H9 (cell line): Measurements from ENCODE around the gene CARMIL3. TPM values are rescaled to one million over a fixed set of nuclear protein-coding genes. Genes with fewer than 3 reads are reported as not detected.

ENCODE experiments used
- DNase-seq: peaks from one replicate; pipeline ENCODE4 v3.0.0-alpha.2; 2017
- H2AFZ ChIP-seq: one replicate; pipeline ENCODE4 v1.6.1; 2013; ENCODE audit warnings: mild to moderate bottlenecking, low read length, control low read depth, moderate library complexity
- H2AK5ac ChIP-seq: 2 replicates; pipeline ENCODE4 v1.6.1; 2013; ENCODE audit warnings: low read length, control low read depth, mixed read lengths; ENCODE audit not compliant: insufficient read length
- H2BK120ac ChIP-seq: one replicate; pipeline ENCODE4 v1.6.1; 2013; ENCODE audit warnings: low read depth, mild to moderate bottlenecking, low read length, control low read depth, inconsistent platforms; ENCODE audit not compliant: poor library complexity, severe bottlenecking
- H2BK12ac ChIP-seq: 2 replicates; pipeline ENCODE4 v1.6.1; 2013; ENCODE audit warnings: low read length, control low read depth, mixed read lengths, low read depth; ENCODE audit not compliant: insufficient read length
- H2BK15ac ChIP-seq: 2 replicates; pipeline ENCODE4 v1.6.1; 2013; ENCODE audit warnings: low read depth, low read length, control low read depth
- H2BK20ac ChIP-seq: one replicate; pipeline ENCODE4 v1.6.1; 2013; ENCODE audit warnings: low read depth, mild to moderate bottlenecking, low read length, control low read depth, inconsistent platforms; ENCODE audit not compliant: poor library complexity, severe bottlenecking
- H2BK5ac ChIP-seq: 2 replicates; pipeline ENCODE4 v1.6.1; 2013; ENCODE audit warnings: low read length, control low read depth, mixed read lengths; ENCODE audit not compliant: insufficient read length
- H3K14ac ChIP-seq: 2 replicates; pipeline ENCODE4 v1.6.1; 2013; ENCODE audit warnings: low read length, control low read depth; ENCODE audit not compliant: insufficient read depth
- H3K18ac ChIP-seq: 2 replicates; pipeline ENCODE4 v1.6.1; 2013; ENCODE audit warnings: low read depth, mild to moderate bottlenecking, mixed read lengths, low read length, control low read depth; ENCODE audit not compliant: insufficient read length
- H3K23ac ChIP-seq: 2 replicates; pipeline ENCODE4 v1.6.1; 2013; ENCODE audit warnings: low read length, control low read depth, mixed read lengths, low read depth; ENCODE audit not compliant: insufficient read length
- H3K23me2 ChIP-seq: 2 replicates; pipeline ENCODE4 v1.6.1; 2013; ENCODE audit warnings: low read depth, mild to moderate bottlenecking, mixed read lengths, low read length, control low read depth; ENCODE audit not compliant: insufficient read length, poor library complexity, severe bottlenecking
- H3K27ac ChIP-seq: 2 replicates; pipeline ENCODE4 v1.5.1; 2013; ENCODE audit warnings: low read length, control low read depth, mixed read lengths, low read depth; ENCODE audit not compliant: insufficient read length
- H3K27me3 ChIP-seq: 2 replicates; pipeline ENCODE4 v1.6.1; 2013; ENCODE audit warnings: low read length, control low read depth, inconsistent platforms; ENCODE audit not compliant: insufficient read depth
- H3K4ac ChIP-seq: 2 replicates; pipeline ENCODE4 v1.6.1; 2013; ENCODE audit warnings: low read depth, mild to moderate bottlenecking, control low read depth, inconsistent platforms, low read length, moderate library complexity
- H3K4me1 ChIP-seq: 2 replicates; pipeline ENCODE4 v1.6.1; 2013; ENCODE audit warnings: low read length, control low read depth, inconsistent platforms; ENCODE audit not compliant: insufficient read depth
- H3K4me2 ChIP-seq: 2 replicates; pipeline ENCODE4 v1.6.1; 2013; ENCODE audit warnings: low read length, control low read depth, mixed read lengths; ENCODE audit not compliant: insufficient read length, insufficient read depth
- H3K56ac ChIP-seq: 2 replicates; pipeline ENCODE4 v1.6.1; 2013; ENCODE audit warnings: low read depth, mild to moderate bottlenecking, mixed read lengths, low read length, control low read depth; ENCODE audit not compliant: insufficient read length
- H3K79me1 ChIP-seq: 2 replicates; pipeline ENCODE4 v1.6.1; 2013; ENCODE audit warnings: low read depth, mild to moderate bottlenecking, moderate library complexity, low read length, control low read depth, inconsistent platforms; ENCODE audit not compliant: insufficient read depth, poor library complexity, severe bottlenecking
- H3K79me2 ChIP-seq: 2 replicates; pipeline ENCODE4 v1.6.1; 2013; ENCODE audit warnings: low read length, control low read depth, inconsistent platforms; ENCODE audit not compliant: insufficient read depth
- H3K9ac ChIP-seq: 2 replicates; pipeline ENCODE4 v1.6.1; 2013; ENCODE audit warnings: low read length, control low read depth, mixed read lengths; ENCODE audit not compliant: insufficient read length; ENCODE audit errors: extremely low read depth
- H3K9me3 ChIP-seq: one replicate; pipeline ENCODE4 v1.6.1; 2013; ENCODE audit warnings: low read depth, low read length, inconsistent platforms; ENCODE audit not compliant: control insufficient read depth
- H3T11ph ChIP-seq: one replicate; pipeline ENCODE4 v1.6.1; 2013; ENCODE audit warnings: mild to moderate bottlenecking, low read length, control low read depth, inconsistent platforms
- H4K20me1 ChIP-seq: one replicate; pipeline ENCODE4 v1.6.1; 2013; ENCODE audit not compliant: control insufficient read depth, insufficient read length, insufficient read depth
- H4K5ac ChIP-seq: 2 replicates; pipeline ENCODE4 v1.6.1; 2013; ENCODE audit warnings: low read depth, mild to moderate bottlenecking, mixed read lengths, low read length, control low read depth; ENCODE audit not compliant: insufficient read length
- H4K8ac ChIP-seq: replicated peaks from 2 replicates; pipeline ENCODE4 v1.6.1; 2013; ENCODE audit warnings: low read length, control low read depth, mixed read lengths, low read depth; ENCODE audit not compliant: insufficient read length
- H4K91ac ChIP-seq: 2 replicates; pipeline ENCODE4 v1.6.1; 2013; ENCODE audit warnings: low read depth, mild to moderate bottlenecking, moderate library complexity, mixed read lengths, low read length, control low read depth; ENCODE audit not compliant: insufficient read length
- H3K27ac Mint-ChIP-seq, 3 experiments: 2 replicates in 2 of 3; 3 replicates in 1 of 3; pipeline ENCODE4 v1.8.0; 2020 to 2021; ENCODE audit warnings: mixed read lengths in 3 of 3, mild to moderate bottlenecking in 1 of 3, moderate library complexity in 1 of 3
- H3K27me3 Mint-ChIP-seq: 2 replicates; pipeline ENCODE4 v1.8.0; 2021; ENCODE audit warnings: low read depth, mild to moderate bottlenecking, moderate library complexity, mixed read lengths
- H3K36me3 Mint-ChIP-seq, 3 experiments: 2 replicates in 2 of 3; 3 replicates in 1 of 3; pipeline ENCODE4 v1.8.0; 2020 to 2021; ENCODE audit warnings: low read depth in 3 of 3, mixed read lengths in 3 of 3; ENCODE audit not compliant: insufficient read depth in 1 of 3
- H3K4me1 Mint-ChIP-seq, 2 experiments: 2 replicates each; pipeline ENCODE4 v1.8.0; 2020; ENCODE audit warnings: mixed read lengths in 2 of 2
- H3K4me3 Mint-ChIP-seq, 2 experiments: 2 replicates in 1 of 2; 3 replicates in 1 of 2; pipeline ENCODE4 v1.8.0; 2020 to 2021; ENCODE audit warnings: mild to moderate bottlenecking in 2 of 2, mixed read lengths in 2 of 2, moderate library complexity in 1 of 2
- H3K9me3 Mint-ChIP-seq, 2 experiments: 2 replicates in 1 of 2; 3 replicates in 1 of 2; pipeline ENCODE4 v1.8.0; 2020; ENCODE audit warnings: mild to moderate bottlenecking in 2 of 2, mixed read lengths in 2 of 2, moderate library complexity in 1 of 2
- CTCF ChIP-seq: fragments of 200-600 bp; sonication (generic); conservative IDR thresholded peaks from 3 replicates; pipeline ENCODE4 v1.8.0; 2021; ENCODE audit warnings: antibody characterized with exemption, mild to moderate bottlenecking
- WGBS: extraction: QIAGEN DNeasy Blood & Tissue Kit; methylation state at CpG from one replicate; pipeline ENCODE4 v1.1.7; 2013; ENCODE audit warnings: missing lambda C conversion rate, low lambda C conversion rate, mixed read lengths; ENCODE audit not compliant: insufficient read length; ENCODE audit errors: extremely low coverage; 5-methylcytosine and 5-hydroxymethylcytosine counted together
- total RNA-seq: library from RNA; stranded (reverse); gene quantifications from 2 replicates; pipeline ENCODE4 v1.2.1, GENCODE V29; 2021

CARMIL3 gene
- total RNA-seq, 1 experiment from 2014 or later: 5.8 TPM

GRCh38 chr14:24116128-24116814, 64.5 kb downstream of the CARMIL3 start:
- Histone ChIP-seq H4K20me1 (no peaks in the 10 kb centered on the region), H3K4ac (no peak overlapping the region), H3K27me3 (no peaks in the 10 kb centered on the region), H3K9me3 (no peaks in the 10 kb centered on the region), H2BK5ac (no peak overlapping the region), H2AK5ac (no peak overlapping the region), H4K8ac (no peak overlapping the region), H3K79me1 (no peaks in the 10 kb centered on the region), H3K4me2 (peak overlapping the region; percentile 79), H2AFZ (no peak overlapping the region), H2BK12ac (no peak overlapping the region), H3K14ac (no peak overlapping the region), H3K56ac (no peak overlapping the region), H3K27ac (no peak overlapping the region), H2BK15ac (no peak overlapping the region), H3K9ac (no peak overlapping the region), H3K23me2 (peaks cover 13% of the 10 kb centered on the region), H4K5ac (no peak overlapping the region), H3K18ac (no peak overlapping the region), H3K79me2 (no peaks in the 10 kb centered on the region), H3K23ac (no peak overlapping the region), H4K91ac (no peak overlapping the region), H3T11ph (no peak overlapping the region), H2BK20ac (no peak overlapping the region), H2BK120ac (no peak overlapping the region), H3K4me1 (no peaks in the 10 kb centered on the region)
- WGBS: no CpG with 5 or more reads among the region's 6 CpGs
- Mint-ChIP-seq H3K27ac (peak overlapping the region in 2 of 3 experiments; percentile 89 to 100; a peak in 2 of 7 replicates), H3K36me3 (peaks cover 18 to 52% (median 47%) of the 10 kb centered on the region in 3 experiments; a peak in 6 of 7 replicates), H3K4me3 (peak overlapping the region; percentile 93 to 95), H3K4me1 (peaks cover 12 to 15% of the 10 kb centered on the region in 2 experiments), H3K27me3 (peaks cover 3% of the 10 kb centered on the region; the same call in 1 of the 2 replicates), H3K9me3 (no peaks in the 10 kb centered on the region; a peak in 1 of 5 replicates)
- DNase-seq: no peak
- TF ChIP-seq CTCF: no peak
